SK-N-MC (cell line): ENCODE measurements around the gene CENPI.

Source experiments
- DNase-seq: peaks from one replicate; pipeline ENCODE4 v3.0.0-alpha.2; 2011; ENCODE audit warnings: low read depth, low spot score
- H3K27ac ChIP-seq: fragments of 200-600 bp; sonication (generic); 2 replicates; pipeline ENCODE4 v1.5.1; 2016; ENCODE audit warnings: mixed run types
- H3K36me3 ChIP-seq: fragments of 200-600 bp; sonication (generic); 2 replicates; pipeline ENCODE4 v1.6.1; 2017; ENCODE audit warnings: antibody characterized with exemption, low read length, mixed read lengths; ENCODE audit not compliant: insufficient read depth
- H3K4me3 ChIP-seq: fragments of 200-600 bp; sonication (generic); 2 replicates; pipeline ENCODE4 v1.5.1; 2016
- H3K9ac ChIP-seq: fragments of 200-600 bp; sonication (generic); 2 replicates; pipeline ENCODE4 v1.8.0; 2017; ENCODE audit warnings: mixed run types, mixed read lengths; ENCODE audit not compliant: insufficient read length
- H3K9me3 ChIP-seq: fragments of 200-600 bp; sonication (generic); 2 replicates; pipeline ENCODE4 v1.6.1; 2017; ENCODE audit warnings: low read depth, mild to moderate bottlenecking, antibody characterized with exemption, low read length, moderate library complexity, mixed read lengths
- EZH2 ChIP-seq: fragments of 200-600 bp; sonication (generic); IDR thresholded peaks from one replicate; pipeline ENCODE4 v1.6.1; 2017; ENCODE audit warnings: antibody characterized with exemption
- FOXP2 ChIP-seq: optimal IDR thresholded peaks from 2 replicates; pipeline ENCODE3; 2011; ENCODE audit warnings: mild to moderate bottlenecking, moderate library complexity; ENCODE audit not compliant: insufficient read depth; ENCODE audit errors: extremely low read length, control extremely low read depth
- POLR2AphosphoS5 ChIP-seq: IDR thresholded peaks from 2 replicates; pipeline ENCODE4 v1.6.1; 2012; ENCODE audit warnings: mild to moderate bottlenecking, low read depth, low read length, borderline replicate concordance

The CENPI gene

GRCh38 chrX:101078716-101079598 lies 19.0 kb upstream of the CENPI start, which contains the start of gene TMEM35A:
Gene TMEM35A (plus strand): TSS chrX:101078879. CDS start chrX:101079003, 124 bp downstream.
- Histone ChIP-seq H3K27ac (no peak within 1 kb of the TSS), H3K36me3 (no peaks in the 10 kb centered on the region), H3K9me3 (no peaks in the 10 kb centered on the region), H3K9ac (no peak within 1 kb of the TSS), H3K4me3 (no peak within 1 kb of the TSS)
- DNase-seq = no peak
- TF ChIP-seq POLR2AphosphoS5 (no peak), EZH2 (no peak), FOXP2 (no peak)

DNA sequence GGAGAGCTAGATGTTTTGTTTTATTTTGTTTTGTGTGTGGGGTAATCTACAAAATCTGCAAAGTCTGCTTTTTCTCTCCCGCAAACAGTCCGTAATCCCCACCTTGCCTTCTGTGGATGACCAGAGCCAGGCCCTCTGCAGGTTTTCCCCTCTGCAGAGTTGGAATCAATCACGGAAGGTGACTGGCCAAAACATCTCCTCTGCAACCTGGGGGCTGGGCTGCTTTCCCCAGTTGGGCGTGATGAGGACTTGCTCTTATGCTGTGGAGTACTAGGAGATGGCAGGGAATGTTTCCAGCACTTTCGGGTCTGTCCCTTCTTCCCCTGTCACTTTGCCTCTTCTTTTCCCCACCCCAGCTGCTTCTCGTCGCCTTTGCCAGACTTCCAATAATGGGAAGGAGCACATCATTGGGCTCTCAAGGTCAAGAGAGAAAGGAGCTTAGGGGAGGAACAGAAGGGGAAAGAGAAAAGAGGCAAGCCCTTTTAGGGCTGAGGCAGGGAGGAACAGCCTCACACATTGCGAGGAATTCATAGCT lies 18.2 kb upstream of the CENPI start:
- no peak overlapping the region for H3K4me3 ChIP-seq
- TF ChIP-seq EZH2 = no peak
- no peak for TF ChIP-seq POLR2AphosphoS5
- no peak for TF ChIP-seq FOXP2
- no peaks in the 10 kb centered on the region for H3K9me3 ChIP-seq
- H3K27ac ChIP-seq = no peak overlapping the region
- H3K9ac ChIP-seq = no peak overlapping the region
- DNase-seq = no peak
- H3K36me3 ChIP-seq = no peaks in the 10 kb centered on the region

GRCh38 chrX:101080326-101081124 lies 17.5 kb upstream of the CENPI start:
- Histone ChIP-seq H3K9ac (no peak overlapping the region), H3K36me3 (no peaks in the 10 kb centered on the region), H3K27ac (no peak overlapping the region), H3K9me3 (no peaks in the 10 kb centered on the region), H3K4me3 (no peak overlapping the region)
- TF ChIP-seq FOXP2 (no peak), POLR2AphosphoS5 (no peak), EZH2 (no peak)
- no peak for DNase-seq

- no peaks in the 10 kb centered on the region for H3K9me3 ChIP-seq
- TF ChIP-seq POLR2AphosphoS5 (no peak), FOXP2 (no peak), EZH2 (no peak)
- H3K4me3 ChIP-seq = no peak overlapping the region
- no peak for DNase-seq
- no peak overlapping the region for H3K9ac ChIP-seq
- no peak overlapping the region for H3K27ac ChIP-seq
- H3K36me3 ChIP-seq = no peaks in the 10 kb centered on the region
Observed at GRCh38 chrX:101081231-101081630, 16.8 kb upstream of the CENPI start.

DNA sequence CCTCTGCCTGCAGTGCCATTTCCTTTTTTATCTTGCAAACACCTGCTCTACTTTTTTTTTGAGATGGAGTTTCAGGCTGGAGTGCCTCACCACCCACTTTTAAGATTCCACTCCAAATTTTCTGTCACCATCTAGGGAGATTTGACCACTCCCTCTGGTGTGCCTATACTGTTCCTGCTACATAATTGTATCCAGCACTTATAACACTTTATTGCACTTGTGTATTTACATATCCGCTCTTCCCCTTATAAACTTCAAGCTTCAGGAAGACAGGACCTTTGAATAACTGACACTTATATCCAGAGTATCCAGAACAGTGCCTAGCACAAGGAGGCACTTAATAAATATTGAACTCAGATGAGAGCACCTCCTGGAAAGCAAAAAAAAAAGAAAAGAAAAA lies 6.2 kb upstream of the CENPI start:
- Histone ChIP-seq H3K27ac (no peak overlapping the region), H3K9me3 (no peaks in the 10 kb centered on the region), H3K4me3 (no peak overlapping the region), H3K9ac (no peak overlapping the region), H3K36me3 (no peaks in the 10 kb centered on the region)
- TF ChIP-seq POLR2AphosphoS5 (no peak), FOXP2 (no peak), EZH2 (no peak)
- no peak for DNase-seq

GRCh38 chrX:101108284-101108683 lies 10.3 kb downstream of the CENPI start:
- H3K36me3 ChIP-seq = peaks cover 22% of the 10 kb centered on the region
- no peak for TF ChIP-seq FOXP2
- no peak for TF ChIP-seq POLR2AphosphoS5
- TF ChIP-seq EZH2 = no peak
- no peak overlapping the region for H3K9ac ChIP-seq
- H3K4me3 ChIP-seq = no peak overlapping the region
- DNase-seq = no peak
- H3K27ac ChIP-seq = no peak overlapping the region
- no peaks in the 10 kb centered on the region for H3K9me3 ChIP-seq

- TF ChIP-seq EZH2 (no peak), POLR2AphosphoS5 (no peak), FOXP2 (no peak)
- H3K9ac ChIP-seq = no peak overlapping the region
- no peak overlapping the region for H3K4me3 ChIP-seq
- peaks cover 26% of the 10 kb centered on the region for H3K36me3 ChIP-seq
- no peak overlapping the region for H3K27ac ChIP-seq
- no peak for DNase-seq
- H3K9me3 ChIP-seq = no peaks in the 10 kb centered on the region
Observed at GRCh38 chrX:101117701-101118100, 19.7 kb downstream of the CENPI start.

- TF ChIP-seq FOXP2 = no peak
- no peak for TF ChIP-seq EZH2
- no peak for TF ChIP-seq POLR2AphosphoS5
- H3K27ac ChIP-seq = no peak overlapping the region
- H3K9me3 ChIP-seq = no peaks in the 10 kb centered on the region
- H3K36me3 ChIP-seq = peaks cover 30% of the 10 kb centered on the region; the same call in 1 of the 2 replicates
- DNase-seq = no peak
- no peak overlapping the region for H3K9ac ChIP-seq
- no peak overlapping the region for H3K4me3 ChIP-seq
Observed at GRCh38 chrX:101136235-101136634, 38.2 kb downstream of the CENPI start.
